GM18909 (cell line): ENCODE data around the gene FANCC.

Experiments
- ATAC-seq: cut with Tn5 transposase; IDR thresholded peaks from one replicate; pipeline ENCODE4 v1.9.1; 2021; ENCODE audit warnings: mild to moderate bottlenecking; ENCODE audit not compliant: unreplicated experiment, poor library complexity

FANCC gene

DNA sequence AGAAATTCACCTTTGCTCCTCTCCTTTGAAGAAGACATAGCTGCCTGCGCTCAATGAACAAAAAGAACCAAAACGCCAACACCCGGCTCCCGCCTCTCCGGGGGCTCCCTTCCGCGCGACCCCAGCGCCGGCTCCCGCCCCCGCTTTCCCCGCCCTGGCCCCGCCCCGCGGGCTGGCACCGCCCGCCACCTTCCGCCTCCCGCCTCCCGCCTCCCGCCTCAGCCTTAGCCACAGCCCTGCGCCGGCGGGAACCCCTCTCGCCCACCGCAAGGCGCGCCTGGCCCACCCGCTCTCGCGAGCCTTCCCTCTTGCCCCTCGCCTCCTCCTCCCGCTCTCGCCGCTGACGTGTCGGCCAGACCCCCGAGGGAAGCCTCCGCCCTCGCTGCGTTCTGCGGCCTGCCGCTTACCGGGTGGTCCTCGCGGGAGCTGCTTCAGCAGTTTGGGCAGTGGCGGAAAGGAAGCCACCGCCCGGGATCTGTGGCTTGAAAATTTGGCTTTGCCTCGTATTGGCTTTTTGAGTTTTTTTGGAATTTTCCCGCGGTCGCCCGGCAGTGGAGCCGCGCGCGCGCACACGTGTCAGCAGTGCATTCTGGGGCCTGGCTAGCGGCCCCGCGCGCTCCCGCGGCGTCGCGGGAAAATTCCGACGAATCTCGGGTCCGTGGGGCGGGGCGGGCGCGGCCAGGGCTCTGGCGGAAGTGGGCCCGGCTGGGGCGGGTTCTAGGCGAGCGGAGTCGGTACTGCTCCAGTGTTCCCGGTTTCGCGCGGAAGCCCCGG is at the start of gene FANCC:
Gene FANCC (minus strand): TSS at position 591 of the 774 bp plus-strand sequence. CDS start 68,418 bp downstream, outside the sequence.
- peak; percentile 77 for ATAC-seq

DNA sequence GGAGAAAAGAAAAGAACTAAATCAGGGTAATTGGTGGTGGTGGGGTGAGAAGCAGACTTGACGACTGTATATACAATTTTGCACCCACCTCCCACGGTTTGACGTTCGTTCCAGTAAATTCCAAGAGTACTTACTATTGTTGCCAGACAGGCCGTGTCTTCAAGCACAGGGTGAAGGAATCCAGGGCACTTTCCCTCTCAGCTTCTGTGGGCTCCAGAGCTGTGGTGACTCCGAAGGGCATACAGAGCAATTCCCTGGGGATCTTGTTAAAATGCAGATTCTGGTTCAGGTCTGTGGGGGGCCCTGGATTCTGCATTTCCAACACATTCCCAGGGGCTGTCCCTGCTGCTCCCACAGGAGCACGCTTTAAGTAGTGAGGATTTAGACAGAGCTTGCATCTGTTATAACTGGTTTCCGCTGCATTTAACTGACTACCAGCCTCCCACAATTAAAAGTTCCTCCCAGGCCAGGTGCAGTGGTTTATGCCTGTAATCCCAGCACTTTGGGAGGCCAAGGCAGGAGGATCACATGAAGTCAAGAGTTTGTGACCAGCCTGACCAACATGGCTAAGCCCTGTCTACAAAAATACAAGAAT is 49.3 kb upstream of the FANCC start:
- ATAC-seq, result no peak

- ATAC-seq, result no peak
These were observed 48.3 kb upstream of the FANCC start for GRCh38 chr9:95365766-95366165.

GRCh38 chr9:95363051-95363841 is 45.7 kb upstream of the FANCC start:
- no peak for ATAC-seq

DNA sequence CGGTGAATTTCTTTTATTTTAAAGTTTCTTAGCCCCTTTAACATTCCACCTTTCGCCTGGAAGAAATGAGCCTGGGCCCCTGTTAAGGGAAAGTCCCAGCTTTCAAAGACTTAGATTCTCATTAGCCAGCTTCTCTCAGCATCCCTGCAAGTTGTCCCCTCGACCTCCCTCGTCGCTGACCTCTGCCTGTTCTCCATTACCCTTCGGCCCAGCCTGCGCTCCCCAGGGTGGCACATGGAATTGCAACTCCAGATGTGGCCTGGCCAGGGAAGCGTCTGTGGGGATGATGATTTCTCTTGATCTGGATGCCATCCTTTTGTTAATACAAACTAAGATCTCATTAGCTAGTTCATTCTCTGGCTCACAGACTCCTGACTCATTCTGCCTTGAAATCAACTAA is 43.4 kb upstream of the FANCC start:
- ATAC-seq, result no peak

DNA sequence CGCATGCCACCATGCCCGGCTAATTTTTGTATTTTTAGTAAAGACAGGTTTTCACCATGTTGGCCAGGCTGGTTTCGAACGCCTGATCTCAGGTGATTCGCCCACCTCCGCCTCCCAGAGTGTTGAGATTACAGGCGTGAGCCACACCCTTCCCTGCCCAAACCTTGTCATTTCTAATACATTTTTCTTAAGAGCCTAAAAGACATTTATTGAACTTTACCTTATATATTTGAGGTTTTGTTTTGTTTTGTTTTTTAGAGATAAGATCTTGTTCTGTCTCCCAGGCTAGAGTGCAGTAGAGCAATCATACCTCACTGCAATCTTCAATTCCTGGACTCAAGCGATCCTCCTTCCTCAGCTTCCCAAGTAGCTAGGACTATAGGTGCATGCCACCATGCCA is 39.8 kb upstream of the FANCC start:
- ATAC-seq, result no peak

DNA sequence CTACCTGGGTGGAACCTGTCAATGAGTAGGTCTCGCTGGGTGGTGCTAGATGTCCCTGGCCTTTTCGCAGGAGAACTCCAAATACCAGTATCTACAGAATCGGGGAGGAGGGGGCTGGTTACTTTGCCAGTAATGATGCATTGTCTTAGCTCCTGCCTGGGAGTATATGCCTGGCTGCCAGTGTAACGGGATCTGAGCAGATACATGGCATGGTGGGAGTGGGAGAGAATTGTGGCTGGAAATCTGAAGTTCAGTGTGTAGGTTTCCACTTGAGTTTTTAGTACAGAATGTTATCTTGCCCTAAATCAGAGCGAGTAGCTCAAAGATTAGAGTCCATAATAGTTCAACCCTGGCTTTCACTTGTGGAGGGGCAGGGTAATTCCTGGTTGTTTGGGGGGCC is 38.0 kb upstream of the FANCC start:
- no peak for ATAC-seq

GRCh38 chr9:95351051-95351450 is 33.5 kb upstream of the FANCC start:
- no peak for ATAC-seq

GRCh38 chr9:95350266-95350665 is 32.8 kb upstream of the FANCC start:
- no peak for ATAC-seq

- ATAC-seq, result no peak
These were observed 31.9 kb upstream of the FANCC start for GRCh38 chr9:95349091-95350038.

DNA sequence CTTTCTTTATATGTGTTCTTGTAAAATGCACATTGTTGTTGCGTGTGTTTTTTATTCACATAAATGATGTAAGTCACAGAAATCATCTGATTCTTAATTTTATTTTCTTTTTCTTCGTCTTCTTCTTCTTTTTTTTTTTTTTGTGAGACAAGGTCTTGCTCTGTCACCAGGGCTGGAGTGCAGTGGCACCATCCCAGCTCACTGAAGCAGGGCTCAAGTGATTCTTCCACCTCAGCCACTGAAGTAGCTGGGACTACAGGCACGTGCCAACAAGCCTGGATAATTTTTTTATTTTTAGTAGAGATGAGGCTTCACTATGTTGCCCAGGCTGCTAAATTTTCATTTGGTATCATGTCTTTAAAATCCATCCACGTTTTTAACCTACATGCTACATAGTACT is 28.5 kb upstream of the FANCC start:
- no peak for ATAC-seq

GRCh38 chr9:95344735-95345325 is 27.3 kb upstream of the FANCC start:
- no peak for ATAC-seq

- no peak for ATAC-seq
These were observed 26.3 kb upstream of the FANCC start for GRCh38 chr9:95343725-95344287.

GRCh38 chr9:95342571-95342970 is 25.1 kb upstream of the FANCC start:
- ATAC-seq, result no peak

GRCh38 chr9:95341293-95341962 is 23.9 kb upstream of the FANCC start:
- ATAC-seq, result no peak

GRCh38 chr9:95338243-95338642 is 20.7 kb upstream of the FANCC start:
- ATAC-seq, result no peak

- no peak for ATAC-seq
These were observed 18.8 kb upstream of the FANCC start for GRCh38 chr9:95336281-95336680.

- no peak for ATAC-seq
These were observed 15.9 kb upstream of the FANCC start for GRCh38 chr9:95333426-95333825.

GRCh38 chr9:95332860-95333259 is 15.4 kb upstream of the FANCC start:
- no peak for ATAC-seq
